ENCODE data around the gene EFCAB9.
"Not testable (repeated sequence)": the region's sequence is repeated elsewhere in the genome, so short reads cannot be mapped to it uniquely, and the experiment has no call there.

Gene EFCAB9

DNA sequence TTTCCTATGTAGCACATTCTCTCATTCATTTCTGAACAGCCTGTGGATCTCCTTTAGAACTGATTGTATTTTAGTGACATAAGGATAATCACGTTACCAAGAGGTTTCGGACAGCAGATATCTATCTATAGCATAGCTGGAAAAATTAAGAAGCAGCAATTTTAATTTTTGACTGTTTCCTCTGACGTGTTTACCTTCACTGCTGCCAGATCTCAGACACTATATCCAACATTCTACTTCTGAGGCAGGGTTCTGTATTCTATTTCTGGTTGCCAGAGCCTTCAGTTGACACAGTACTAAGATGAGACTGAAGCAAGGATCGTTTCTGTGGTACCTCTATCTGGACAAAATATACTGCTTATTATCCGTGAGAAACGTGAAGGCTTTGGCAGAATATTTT lies at the start of gene EFCAB9:
Gene EFCAB9, plus strand, starts transcription at position 301 of the 400 bp plus-strand sequence. Its CDS starts 1 bp downstream, at position 302.
- no peak for DNase-seq

DNA sequence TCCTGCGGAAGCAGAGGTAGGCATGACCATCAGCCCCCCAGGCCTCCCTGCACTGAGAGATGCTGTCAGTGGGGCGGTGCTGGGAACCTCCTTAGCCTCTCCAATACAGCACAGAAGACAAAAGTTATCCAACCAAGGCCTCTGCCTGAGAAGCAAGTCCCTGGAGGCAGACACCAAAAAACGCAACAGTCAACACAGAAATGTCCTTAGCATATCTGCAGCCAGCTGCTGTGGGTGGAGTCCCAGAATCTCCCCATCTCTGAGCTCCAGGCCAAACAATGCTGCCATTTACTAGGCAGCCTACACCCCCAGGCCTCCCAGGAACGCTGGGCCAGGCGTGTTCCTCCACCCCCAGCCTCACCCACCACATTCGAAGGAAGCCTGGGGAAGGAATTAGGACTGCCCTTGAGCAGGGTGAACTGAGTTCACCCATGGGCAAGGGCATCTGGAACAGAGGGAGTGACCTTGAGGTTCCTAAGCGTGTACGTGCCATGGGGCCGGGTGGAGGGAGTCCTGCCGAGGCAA lies 49.6 kb upstream of the EFCAB9 start:
- DNase-seq: no peak

DNA sequence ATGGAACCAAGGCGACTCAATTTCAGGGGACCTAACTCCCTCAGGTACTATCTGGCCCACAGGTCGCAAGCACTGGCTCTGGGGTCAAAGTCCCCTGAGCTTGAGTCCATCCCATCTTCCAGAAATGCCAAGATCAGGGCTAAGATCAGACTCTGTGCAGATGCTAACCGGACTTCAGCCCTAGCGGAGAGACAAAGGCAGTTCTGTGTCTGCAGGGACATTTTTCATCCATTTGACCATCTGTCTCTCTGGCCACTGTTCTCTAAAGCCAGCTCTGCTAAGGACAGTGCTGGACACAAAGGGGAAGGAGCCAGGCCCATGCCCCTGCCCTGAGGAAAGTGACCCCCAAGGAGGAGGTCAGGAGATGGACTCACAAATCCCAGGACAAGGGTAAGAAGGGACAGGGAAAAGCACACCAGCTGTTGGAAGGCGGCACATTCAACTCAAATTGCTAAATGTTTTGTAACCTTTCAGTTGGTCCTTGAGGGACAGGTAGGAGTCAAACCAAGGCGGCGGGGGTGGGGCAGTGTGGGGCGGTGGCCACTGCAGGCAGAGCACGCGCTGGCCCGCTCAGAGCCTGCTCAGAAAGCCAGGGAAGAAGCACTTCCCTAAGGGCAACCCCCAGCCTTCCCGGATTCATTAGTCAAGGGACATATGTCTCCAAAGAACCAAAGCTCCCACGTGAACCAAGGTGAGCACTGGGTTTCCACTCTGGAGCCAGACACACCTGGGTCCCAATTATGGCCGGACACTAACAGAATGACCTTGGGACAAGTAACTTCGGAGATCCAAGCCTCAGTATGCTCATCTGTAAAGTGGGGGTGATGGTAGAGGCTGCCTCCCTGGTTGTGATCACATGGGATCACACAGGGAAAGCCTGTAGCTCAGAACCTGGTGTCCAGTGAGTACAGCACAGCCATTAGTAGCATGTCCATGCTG lies 48.8 kb upstream of the EFCAB9 start:
- no peak for DNase-seq

DNA sequence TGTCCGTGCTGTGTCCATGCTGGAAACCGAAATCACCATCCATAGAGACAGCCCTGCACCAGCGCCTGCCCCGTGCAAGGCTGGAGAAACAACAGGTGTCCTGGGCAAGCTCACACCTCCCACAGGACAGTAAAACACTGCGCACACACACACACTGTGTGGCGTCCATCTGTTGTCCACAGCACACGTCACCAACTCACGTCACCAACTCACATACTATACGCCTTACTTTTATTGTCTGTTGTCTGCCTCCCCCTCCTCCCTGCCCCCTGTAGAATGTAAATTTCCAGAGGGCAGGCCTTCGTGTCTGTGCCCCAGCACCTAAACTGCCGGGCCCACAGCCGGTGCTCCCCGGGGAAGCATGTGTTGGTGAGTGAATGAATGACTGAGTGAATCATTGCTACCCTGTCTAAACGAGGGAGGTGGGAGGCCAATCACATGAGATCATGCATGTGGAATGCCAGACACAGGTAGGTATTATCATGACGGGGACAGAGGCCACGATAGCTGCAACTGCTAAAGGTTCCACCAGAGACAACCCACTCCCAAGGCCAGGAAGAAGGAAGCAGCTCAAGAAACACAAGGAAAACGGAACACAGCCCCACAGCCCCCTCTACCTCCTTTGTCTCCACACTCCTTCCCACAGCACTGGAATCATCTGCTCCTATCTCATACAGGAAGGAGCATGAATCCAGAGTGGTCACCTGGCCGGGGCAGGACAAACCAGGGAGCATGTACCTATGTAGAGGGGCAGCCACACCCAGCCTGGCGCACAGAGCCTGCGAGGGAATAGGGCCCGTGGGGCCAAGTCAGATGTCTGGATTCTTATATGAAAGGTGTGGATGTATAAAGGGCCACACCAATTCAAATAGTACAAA lies 47.9 kb upstream of the EFCAB9 start:
- DNase-seq: no peak

DNA sequence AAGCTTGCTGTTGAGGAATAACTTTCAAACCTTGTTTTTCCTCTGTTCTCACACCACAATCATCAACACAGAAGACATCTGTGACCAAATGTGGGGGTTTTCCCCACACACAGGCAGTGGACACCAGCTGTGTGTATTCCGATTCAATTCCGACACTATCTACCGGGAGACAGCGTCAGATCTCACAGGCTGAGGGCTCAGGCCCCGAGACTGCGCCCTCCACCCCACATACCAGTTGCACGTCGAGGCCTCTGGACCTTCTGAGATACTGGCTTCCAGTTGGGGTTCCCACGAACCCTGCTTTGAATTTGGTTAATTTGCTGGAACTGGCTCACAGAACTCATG lies 47.3 kb upstream of the EFCAB9 start:
- no peak for DNase-seq

DNA sequence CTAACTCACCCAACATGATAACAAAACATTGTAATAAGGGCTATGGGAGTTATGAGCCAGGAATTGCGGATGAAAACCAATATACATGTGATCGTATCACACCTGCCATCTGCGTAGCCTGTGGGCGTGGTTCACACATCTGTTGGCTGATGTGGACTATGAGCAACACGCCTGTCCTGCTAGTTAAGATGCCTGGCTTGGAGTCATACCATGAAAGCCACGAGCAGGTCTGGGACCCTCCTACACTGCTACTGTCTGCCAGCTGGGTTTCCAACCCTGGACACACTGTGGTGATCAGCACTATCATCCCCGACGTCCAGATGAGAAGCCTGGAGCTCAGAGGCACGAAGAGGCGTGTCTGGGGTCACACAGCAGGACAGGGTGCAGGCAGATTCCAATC lies 46.1 kb upstream of the EFCAB9 start:
- no peak for DNase-seq

DNA sequence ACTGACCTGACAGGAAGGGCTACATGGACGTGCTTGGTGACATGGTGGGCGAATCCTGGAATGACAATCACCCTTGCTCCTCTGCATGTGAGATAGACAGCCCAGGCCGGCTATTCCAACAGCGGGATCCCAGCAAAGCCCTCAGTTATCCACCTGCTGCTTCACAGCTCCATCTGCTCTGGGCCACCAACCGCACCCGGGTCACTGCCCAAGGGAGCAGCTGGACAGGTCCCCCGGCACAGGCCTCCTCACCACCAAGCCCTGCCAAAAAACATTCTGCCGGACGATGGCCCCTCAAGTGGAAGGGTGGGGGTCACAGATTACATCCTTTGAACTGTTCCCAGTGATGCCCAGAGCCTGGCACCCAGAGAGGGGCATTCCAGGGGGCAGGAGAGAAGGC lies 45.6 kb upstream of the EFCAB9 start:
- DNase-seq: no peak

DNA sequence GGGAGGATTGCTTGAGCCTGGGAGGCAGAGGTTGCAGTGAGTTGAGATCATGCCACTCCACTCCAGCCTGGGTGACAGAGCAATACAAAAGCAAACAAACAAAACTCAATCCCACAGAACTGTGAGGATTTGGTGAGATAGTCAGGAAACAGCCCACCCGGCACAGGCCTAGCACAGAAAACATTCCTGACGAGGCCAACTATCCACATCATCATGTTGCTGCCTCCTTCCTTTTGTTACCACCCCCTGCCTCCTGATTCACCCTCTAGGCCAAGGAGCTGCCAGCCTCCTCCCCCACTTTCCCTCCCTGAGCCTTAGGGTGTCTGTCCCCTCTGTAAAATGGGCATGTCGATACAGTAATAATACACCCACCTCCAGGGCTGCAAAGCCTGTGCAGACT lies 44.9 kb upstream of the EFCAB9 start:
- no peak for DNase-seq

DNA sequence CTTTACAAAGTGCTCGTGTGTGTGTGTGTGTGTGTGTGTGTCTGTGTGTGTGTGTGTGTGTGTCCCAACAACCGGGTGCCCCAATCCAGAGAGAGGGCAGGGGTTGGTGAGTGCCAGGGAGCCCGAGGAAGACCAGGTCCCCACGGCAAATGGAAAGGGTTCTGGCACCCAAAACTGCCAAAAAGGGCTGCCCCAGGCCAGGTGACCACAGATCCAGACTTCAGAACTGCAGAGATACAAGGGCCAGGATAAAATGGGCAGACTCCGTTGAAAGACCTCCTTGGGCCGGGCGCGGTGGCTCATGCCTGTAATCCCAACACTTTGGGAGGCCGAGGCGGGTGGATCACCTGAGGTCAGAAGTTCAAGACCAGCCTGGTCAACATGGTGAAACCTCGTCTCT lies 44.5 kb upstream of the EFCAB9 start:
- not testable (repeated sequence) for DNase-seq

DNA sequence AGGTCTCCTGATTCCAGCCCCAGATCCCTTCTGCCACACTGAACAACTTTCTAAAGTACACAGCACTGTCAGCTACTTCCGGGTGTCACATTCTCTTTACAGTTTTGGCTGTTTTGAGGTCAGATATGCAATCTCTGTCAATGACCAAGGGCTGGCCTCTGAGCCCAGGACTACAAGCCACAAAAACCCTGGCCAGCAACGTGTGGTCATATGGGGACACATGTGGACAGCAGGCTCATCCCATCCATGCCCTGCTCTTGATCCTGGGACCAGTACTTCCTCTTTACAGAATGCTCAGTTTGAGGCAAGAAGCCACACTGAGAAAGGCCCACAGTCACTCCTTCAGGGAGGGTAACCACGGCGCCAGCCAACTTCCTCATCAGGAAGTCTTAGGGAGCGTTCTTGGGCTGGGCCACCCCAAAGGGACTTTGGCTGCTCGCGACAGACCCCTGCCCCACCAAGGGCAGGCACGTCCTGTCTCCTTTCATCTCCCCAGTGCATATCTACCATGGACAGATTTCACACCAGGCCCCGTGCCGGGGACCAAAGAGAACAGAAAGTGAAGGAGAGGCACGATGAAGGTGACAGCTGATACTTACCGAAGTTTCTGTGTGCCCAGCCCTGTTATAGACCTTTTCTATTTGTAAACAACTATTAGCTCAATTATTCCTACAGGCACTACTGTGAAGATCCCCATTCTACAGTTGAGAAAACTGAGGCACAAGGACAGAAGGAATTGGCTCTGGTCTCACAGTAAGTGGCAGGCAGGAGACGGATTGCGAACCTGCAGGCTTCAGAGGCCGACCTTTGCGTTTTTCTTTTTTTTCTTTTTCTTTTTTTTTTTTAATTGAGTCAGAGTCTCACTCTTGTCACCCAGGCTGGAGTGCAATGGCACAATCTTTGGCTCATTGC lies 43.2 kb upstream of the EFCAB9 start:
- no peak for DNase-seq

DNA sequence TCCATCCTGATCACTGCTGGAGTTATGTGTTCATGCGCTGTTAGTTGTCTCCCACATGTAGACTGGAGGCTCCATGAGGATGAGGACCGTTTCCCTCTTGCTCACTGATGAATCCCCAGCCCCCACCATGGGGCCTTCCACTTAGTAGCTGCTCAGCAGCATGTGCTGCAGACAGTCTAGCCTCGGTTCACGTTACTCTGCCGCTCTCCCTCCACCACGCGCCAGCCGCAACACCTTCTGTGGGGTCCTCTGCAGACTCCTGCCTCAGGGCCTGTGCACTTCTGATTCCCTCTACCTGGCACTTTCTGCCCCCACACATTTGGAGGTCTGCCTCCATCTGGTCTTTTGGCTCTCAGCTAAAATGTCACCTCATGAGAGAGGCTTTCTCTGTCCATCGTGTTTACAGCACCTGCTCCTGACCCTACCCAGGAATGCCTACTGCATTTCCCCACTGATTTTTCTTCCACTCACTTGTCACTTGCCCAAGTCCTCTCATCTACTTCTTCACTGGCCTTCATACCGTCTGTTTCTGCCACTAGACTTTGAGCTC lies 42.2 kb upstream of the EFCAB9 start:
- no peak for DNase-seq

DNA sequence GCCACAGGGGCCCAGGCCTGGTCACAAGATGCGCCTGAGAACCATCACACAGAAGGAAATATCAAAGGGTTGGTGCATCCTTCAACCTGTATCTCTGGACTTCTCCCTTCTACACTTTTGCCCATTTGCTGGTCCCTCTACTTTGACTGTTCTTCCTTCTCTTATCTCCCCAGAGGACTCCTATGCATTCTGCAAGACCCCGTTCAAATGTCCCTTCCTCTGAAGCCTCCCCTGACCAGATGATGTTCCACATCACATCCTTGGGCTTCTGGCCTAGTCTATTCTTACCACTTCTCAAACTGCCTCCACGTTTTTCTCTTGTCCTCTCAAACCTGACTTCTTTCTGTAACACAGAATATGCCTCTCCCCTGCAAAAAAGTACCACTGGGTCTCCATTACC lies 40.3 kb upstream of the EFCAB9 start:
- DNase-seq: no peak

DNA sequence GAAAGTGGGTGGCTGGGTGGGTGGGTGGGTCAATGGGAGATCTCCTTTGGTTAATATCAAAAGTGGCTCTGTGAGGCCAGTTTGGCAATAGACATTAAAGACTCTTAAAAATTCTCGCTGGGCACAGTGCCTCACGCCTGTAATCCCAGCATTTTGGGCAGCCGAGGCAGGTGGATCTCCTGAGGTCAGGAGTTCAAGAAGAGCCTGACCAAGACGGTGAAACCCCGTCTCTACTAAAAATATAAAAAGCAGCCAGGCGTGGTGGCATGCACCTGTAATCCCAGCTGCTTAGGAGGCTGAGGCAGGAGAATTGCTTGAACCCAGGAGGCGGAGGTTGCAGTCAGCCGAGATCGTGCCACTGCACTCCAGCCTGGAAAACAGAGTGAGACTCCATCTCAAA lies 38.9 kb upstream of the EFCAB9 start:
- DNase-seq: not testable (repeated sequence)

DNA sequence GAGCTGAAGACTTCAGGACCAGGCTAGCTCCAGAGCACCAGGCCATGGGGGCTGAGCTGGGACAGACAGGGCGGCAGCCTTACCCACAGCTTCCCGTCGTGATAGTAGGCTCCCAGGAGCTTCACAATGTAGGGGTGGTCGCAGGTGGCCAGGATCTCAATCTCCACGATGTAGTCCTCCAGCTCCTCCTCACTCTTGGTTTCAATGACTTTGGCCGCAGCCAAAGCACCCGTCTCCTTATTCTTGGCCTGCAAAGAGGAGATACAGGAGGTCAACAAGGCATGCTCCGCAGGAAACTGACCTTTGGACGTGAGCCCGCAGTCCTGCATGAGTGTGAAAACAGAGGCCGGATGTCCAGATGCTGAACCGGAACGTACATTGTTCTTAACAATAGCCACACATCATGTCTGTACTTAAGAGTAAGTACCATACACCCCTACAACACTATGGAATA lies 37.4 kb upstream of the EFCAB9 start:
- DNase-seq: no peak

DNA sequence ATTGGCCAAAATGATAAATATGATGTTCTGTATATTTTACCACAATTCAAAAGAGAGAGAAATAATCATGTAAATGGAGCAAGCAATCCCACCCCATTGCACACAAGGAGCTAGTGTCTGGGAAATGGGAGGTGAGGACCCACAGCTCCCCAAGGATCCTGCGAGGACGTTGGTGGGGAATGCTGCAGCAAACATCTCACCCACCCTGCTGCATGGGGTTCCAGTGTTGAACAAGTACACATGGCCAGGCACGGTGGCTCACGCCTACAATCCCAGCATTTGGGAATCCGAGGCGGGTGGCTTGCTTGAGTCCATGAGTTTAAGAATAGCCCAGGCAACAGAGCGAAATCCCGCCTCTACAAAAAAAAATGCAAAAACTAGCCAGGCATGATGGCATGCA lies 35.0 kb upstream of the EFCAB9 start:
- DNase-seq: no peak

DNA sequence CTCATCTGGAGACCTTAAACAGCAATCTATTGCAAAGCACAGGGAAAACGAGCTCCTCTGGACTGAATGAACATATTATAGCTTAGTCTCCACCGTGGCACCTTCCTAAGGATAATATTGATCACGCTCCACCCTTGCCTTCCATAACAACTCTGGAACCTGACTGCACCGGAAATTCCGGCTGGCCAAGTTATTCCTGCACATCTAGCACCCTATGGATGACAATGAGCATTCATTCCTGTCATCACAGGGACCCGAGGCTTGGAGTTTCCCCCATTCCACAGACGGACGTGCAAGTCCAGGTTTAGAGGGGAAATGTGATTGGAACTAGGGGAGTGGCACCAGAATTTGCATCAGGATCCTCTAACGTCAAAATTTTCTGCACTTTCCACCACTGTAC lies 33.5 kb upstream of the EFCAB9 start:
- DNase-seq: no peak

DNA sequence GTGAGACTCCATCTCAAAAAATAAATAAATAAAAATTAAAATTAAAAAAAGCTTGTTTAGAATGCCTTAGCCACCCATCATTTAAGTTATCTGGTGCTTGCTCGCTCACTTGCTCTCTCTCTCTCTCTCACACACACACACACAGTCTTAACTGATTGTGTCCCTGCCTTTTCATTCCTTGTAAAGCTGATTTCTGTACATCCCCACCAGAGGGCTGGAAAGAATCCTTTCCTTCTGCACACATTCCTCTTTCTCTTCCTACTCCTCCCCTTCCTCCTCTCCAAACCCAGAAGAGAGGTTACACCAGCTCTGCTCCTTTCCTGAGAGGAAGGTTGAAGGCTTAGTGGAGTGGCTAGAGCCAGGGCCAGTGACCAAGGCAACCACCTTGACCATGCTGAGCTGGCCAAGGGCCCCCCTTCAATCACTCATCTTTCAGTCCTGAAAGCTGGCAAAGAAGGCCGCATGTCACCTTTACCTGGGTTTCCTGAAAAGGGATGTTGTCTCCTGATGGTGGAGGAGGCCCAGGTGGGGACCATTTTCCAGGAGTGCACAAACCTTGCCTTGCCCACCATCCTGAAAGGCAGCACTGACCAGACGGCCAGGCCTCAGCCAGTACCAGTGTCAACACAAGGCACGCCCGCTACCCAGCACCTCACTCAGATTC lies 31.5 kb upstream of the EFCAB9 start:
- DNase-seq: no peak

DNA sequence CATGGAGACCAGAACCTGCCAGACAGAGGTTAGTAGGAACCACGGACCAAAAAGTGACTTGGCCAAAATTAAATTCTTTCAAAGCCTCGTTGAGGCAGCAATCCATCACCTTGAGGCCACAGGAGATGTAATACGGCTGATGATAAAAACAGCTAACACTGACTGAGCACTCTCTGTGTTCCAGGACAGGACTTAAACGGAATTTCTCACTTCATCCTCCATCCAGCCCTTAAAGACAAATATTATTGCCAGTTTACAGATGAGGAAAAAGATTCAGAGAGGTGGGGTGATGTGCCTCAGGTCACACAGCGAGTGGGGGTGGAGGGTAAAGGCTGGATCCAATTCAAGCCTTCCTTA lies 31.0 kb upstream of the EFCAB9 start:
- DNase-seq: no peak

DNA sequence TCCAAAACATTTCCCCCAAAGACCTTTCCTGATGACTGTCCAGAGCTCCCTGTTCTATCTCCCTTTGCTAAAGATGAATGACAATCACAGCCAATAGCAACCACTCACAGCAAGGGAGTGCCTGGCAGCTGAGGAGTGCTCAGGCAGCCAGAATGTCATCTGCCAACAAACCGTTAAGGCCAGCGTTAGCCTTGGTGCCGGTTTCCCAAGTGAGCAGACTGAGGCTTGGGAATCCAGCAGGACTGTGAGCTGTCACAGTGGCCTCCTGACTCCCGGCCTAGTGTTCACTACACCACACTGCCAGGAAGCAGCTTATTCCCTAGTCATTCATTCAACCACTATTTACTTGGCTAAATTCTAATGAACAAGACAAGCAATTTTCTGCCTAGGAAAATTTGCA lies 30.6 kb upstream of the EFCAB9 start:
- no peak for DNase-seq

DNA sequence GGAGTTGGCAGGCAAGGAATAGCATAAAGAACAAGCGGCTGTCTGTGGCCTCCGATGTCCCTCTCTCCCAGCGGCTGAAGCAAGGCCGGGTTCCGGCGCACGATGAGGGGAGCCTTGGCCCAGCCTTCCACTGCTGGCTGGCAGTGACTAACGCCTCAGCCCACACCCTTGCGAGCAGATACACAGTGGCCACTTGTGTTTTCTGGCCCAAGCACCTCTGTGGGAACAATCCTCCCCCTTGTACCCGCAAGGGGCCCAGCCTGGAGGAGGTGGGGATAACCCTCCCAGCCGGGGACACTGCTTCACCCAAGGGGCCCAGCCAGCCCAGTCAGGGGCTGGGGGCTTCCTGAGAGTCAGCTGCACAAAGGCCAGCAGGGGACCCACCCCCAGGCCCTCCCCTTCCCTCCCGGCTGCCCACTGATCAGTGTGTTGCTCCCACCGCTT lies 29.2 kb upstream of the EFCAB9 start:
- DNase-seq: no peak

DNA sequence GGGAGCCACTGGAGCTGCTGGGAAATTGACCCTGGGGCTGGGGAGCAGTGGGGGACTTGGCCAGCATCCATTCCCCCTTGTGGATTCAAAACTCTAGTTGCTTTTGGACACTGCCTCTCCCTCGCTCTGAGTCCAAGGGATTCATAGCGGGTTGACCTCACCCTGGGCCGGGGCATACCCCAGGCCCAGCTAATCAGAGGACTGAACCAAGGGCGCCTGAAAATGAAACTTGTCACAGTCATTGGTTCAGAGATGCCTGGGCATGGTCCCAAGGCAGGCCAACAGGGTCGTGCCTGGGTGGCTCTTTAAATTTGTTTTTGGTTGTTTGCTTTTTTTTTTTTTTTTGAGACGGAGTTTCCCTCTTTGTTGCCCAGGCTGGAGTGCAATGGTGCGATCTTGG lies 28.5 kb upstream of the EFCAB9 start:
- no peak for DNase-seq

Measured in NCI-H1694 (cell line).